Measurements from ENCODE around the gene SMOC1.

GRCh38 chr14:70014406-70015095 is 135.3 kb downstream of the SMOC1 start:
- TF ChIP-seq CTCF (IDR thresholded peaks at IDR 0.05; ENCODE audit: borderline replicate concordance, extremely low read depth, low read length, poor library complexity, severe bottlenecking) (no peak), EZH2 (IDR thresholded peaks at IDR 0.05; ENCODE audit: borderline replicate concordance, low read depth, low read length, severe bottlenecking) (no peak)
